A549 (cell line): ENCODE data around the gene MOB3A. TPM values are rescaled to one million over a fixed set of nuclear protein-coding genes. Genes with fewer than 3 reads are reported as not detected.
A peak's percentile ranks its signal among the peaks of the same experiment; 100 is the strongest.
"Not testable (repeated sequence)": the region's sequence is repeated elsewhere in the genome, so short reads cannot be mapped to it uniquely, and the experiment has no call there.

Experiments
- ATAC-seq, 2 experiments: fragments of 200-7000 bp in 1 of 2; fragments of >200 bp in 1 of 2; cut with Nextera tagmentation in 1 of 2; cut with Tn5 transposase in 1 of 2; 3 replicates each; pipeline versions ENCODE4 v1.8.0 to v1.9.1; 2018 to 2020; ENCODE audit warnings: mild to moderate bottlenecking in 1 of 2, moderate library complexity in 1 of 2
- CTCF ChIA-PET: fragments of 300-600 bp; sonication (Branson Sonifier 250); formaldehyde crosslinking; extraction: SDS; loops from one replicate; lab custom pipeline; 2021; ENCODE audit warnings: antibody characterized with exemption, inconsistent platforms; lab: Yijun Ruan, JAX
- POLR2A ChIA-PET: fragments of 350-600 bp; formaldehyde crosslinking; extraction: SDS; loops from one replicate; lab custom pipeline; 2021; ENCODE audit warnings: antibody characterized with exemption, inconsistent platforms; lab: Yijun Ruan, JAX
- DNase-seq, 2 experiments: peaks; one replicate each; pipeline versions ENCODE4 v3.0.0 to v3.0.0-alpha.2; 2011 to 2016; ENCODE audit warnings: low read depth in 1 of 2, low spot score in 1 of 2
- FAIRE-seq: peaks from 2 replicates; lab custom pipeline; 2011; peaks lifted over from hg19 to GRCh38; lab: Jason Lieb, UNC
- H3K27ac ChIP-seq, 2 experiments: fragments of >200 bp; sonication (Bioruptor Twin); formaldehyde crosslinking; 3 replicates each; pipeline ENCODE4 v1.5.1; 2016 to 2017
- H3K4me1 ChIP-seq: fragments of >200 bp; sonication (Bioruptor Twin); formaldehyde crosslinking; 3 replicates; pipeline ENCODE4 v1.6.1; 2016
- H3K4me2 ChIP-seq: fragments of >200 bp; sonication (Bioruptor Twin); formaldehyde crosslinking; 3 replicates; pipeline ENCODE4 v1.6.1; 2016
- H3K4me3 ChIP-seq: fragments of >200 bp; sonication (Bioruptor Twin); formaldehyde crosslinking; 3 replicates; pipeline ENCODE4 v1.5.1; 2016
- H3K9me3 ChIP-seq: fragments of >200 bp; sonication (Bioruptor Twin); formaldehyde crosslinking; 3 replicates; pipeline ENCODE4 v1.6.1; 2016
- BCL3 ChIP-seq: fragments of >200 bp; sonication (Bioruptor Twin); formaldehyde crosslinking; IDR thresholded peaks from 3 replicates; pipeline ENCODE4 v1.6.1; 2016
- BHLHE40 ChIP-seq: IDR thresholded peaks from 2 replicates; pipeline ENCODE4 v1.6.1; 2012; ENCODE audit warnings: low read depth, low read length, inconsistent platforms
- CBX8 ChIP-seq: fragments of 200-600 bp; sonication (generic); IDR thresholded peaks from 2 replicates; pipeline ENCODE4 v1.6.1; 2016
- CEBPB ChIP-seq, 2 experiments: fragments of >200 bp in 1 of 2; sonication (Bioruptor Twin) in 1 of 2; formaldehyde crosslinking in 1 of 2; IDR thresholded peaks; 2 replicates each; pipeline ENCODE4 v1.6.1; 2012 to 2016
- EHMT2 ChIP-seq: fragments of 200-600 bp; sonication (generic); IDR thresholded peaks from 2 replicates; pipeline ENCODE4 v1.6.1; 2016; ENCODE audit warnings: antibody characterized with exemption, low read depth, mild to moderate bottlenecking, moderate library complexity
- ELK1 ChIP-seq: fragments of 150-350 bp; IDR thresholded peaks from 2 replicates; pipeline ENCODE4 v1.6.1; 2014; ENCODE audit warnings: low read depth, mild to moderate bottlenecking, low read length
- FOSL2 ChIP-seq, 2 experiments: fragments of 450-650 bp in 1 of 2; fragments of >200 bp in 1 of 2; sonication (Bioruptor Twin) in 1 of 2; formaldehyde crosslinking; IDR thresholded peaks; 2 replicates each; pipeline versions ENCODE4 v1.5.0 to v1.6.1; 2016 to 2020; ENCODE audit warnings: mild to moderate bottlenecking in 1 of 2, moderate library complexity in 1 of 2
- HDAC2 ChIP-seq: fragments of 200-600 bp; sonication (generic); IDR thresholded peaks from 2 replicates; pipeline ENCODE4 v1.6.1; 2016
- HMGXB4 ChIP-seq: fragments of 250-450 bp; sonication (Bioruptor Pico); IDR thresholded peaks from 2 replicates; pipeline ENCODE4 v1.5.0; 2021; ENCODE audit warnings: mild to moderate bottlenecking, moderate library complexity, borderline replicate concordance
- HOXB5 ChIP-seq: fragments of 250-450 bp; sonication (Bioruptor Pico); IDR thresholded peaks from 2 replicates; pipeline ENCODE4 v1.5.0; 2020; ENCODE audit warnings: mild to moderate bottlenecking, moderate library complexity
- JUNB ChIP-seq: fragments of >200 bp; sonication (Bioruptor Twin); formaldehyde crosslinking; IDR thresholded peaks from 2 replicates; pipeline ENCODE4 v1.6.1; 2016
- KDM1A ChIP-seq: fragments of 200-600 bp; sonication (generic); IDR thresholded peaks from 2 replicates; pipeline ENCODE4 v1.6.1; 2016; ENCODE audit warnings: low read depth, mild to moderate bottlenecking
- MAX ChIP-seq: IDR thresholded peaks from 2 replicates; pipeline ENCODE4 v1.6.1; 2012
- NPAS2 ChIP-seq: fragments of 250-450 bp; sonication (Bioruptor Pico); IDR thresholded peaks from 2 replicates; pipeline ENCODE4 v1.8.0; 2022; ENCODE audit warnings: mild to moderate bottlenecking, moderate library complexity, borderline replicate concordance
- NR3C1 ChIP-seq: fragments of >200 bp; sonication (Bioruptor Twin); formaldehyde crosslinking; IDR thresholded peaks from 3 replicates; pipeline ENCODE4 v1.6.1; 2017
- POLR2A ChIP-seq: IDR thresholded peaks from 2 replicates; pipeline ENCODE4 v1.6.1; 2012; ENCODE audit warnings: mild to moderate bottlenecking, low read length
- RARB ChIP-seq: fragments of 250-450 bp; sonication (Bioruptor Pico); IDR thresholded peaks from 2 replicates; pipeline ENCODE4 v1.8.0; 2021; ENCODE audit warnings: mild to moderate bottlenecking, moderate library complexity
- REST ChIP-seq: fragments of 200-600 bp; sonication (generic); IDR thresholded peaks from 2 replicates; pipeline ENCODE4 v1.6.1; 2016; ENCODE audit warnings: antibody characterized with exemption, mild to moderate bottlenecking, moderate library complexity
- USF2 ChIP-seq: fragments of 450-650 bp; IDR thresholded peaks from 2 replicates; pipeline ENCODE4 v1.6.1; 2014; ENCODE audit warnings: antibody characterized with exemption
- ZFP36 ChIP-seq: fragments of 450-650 bp; IDR thresholded peaks from 2 replicates; pipeline ENCODE4 v1.6.1; 2014; ENCODE audit warnings: borderline replicate concordance; ENCODE audit not compliant: partially characterized antibody
- WGBS: methylation state at CpG from one replicate; pipeline ENCODE4 v1.1.6; 2017; ENCODE audit errors: missing lambda C conversion rate; 5-methylcytosine and 5-hydroxymethylcytosine counted together
- polyA plus RNA-seq, 4 experiments: library from polyadenylated mRNA; depleted of rRNA in 3 of 4; stranded (reverse); fragments of >200 nt; fragmentation: RNase III in 1 of 4; extraction: RNeasy Plus Mini Kit Qiagen cat#74134 plus additional on column Dnase treatment in 1 of 4; gene quantifications; 2 replicates in 3 of 4; 3 replicates in 1 of 4; pipeline ENCODE4 v1.2.3, GENCODE V29; 2011 to 2017

The MOB3A gene
- polyA plus RNA-seq, 2 of the 4 experiments (the other 2 are of a cell fraction), result 9.1 to 10.9 TPM

- H3K9me3 ChIP-seq; H3K4me3 ChIP-seq; POLR2A ChIA-PET; FAIRE-seq; H3K4me1 ChIP-seq; H3K4me2 ChIP-seq; TF ChIP-seq FOSL2 (IDR thresholded peaks at IDR 0.05): not testable (repeated sequence)
- peak; percentile 8; the same call in 1 of the 2 replicates for TF ChIP-seq FOSL2 (CRISPR knock-in tag; IDR thresholded peaks at IDR 0.05)
- peak; percentile 41 to 86; a peak in 3 of 4 replicates for TF ChIP-seq CEBPB (IDR thresholded peaks at IDR 0.05)
- TF ChIP-seq BHLHE40, result peak; percentile 65; the same call in 1 of the 2 replicates
- DNase-seq (peak in 1 of 2 experiments; percentile 26), ATAC-seq (peak; percentile 28 to 30; a peak in 3 of 6 replicates)
- WGBS, result 66% methylated on average over 13 of the region's 13 CpGs
- H3K27ac ChIP-seq, result peak overlapping the region in 1 of 2 experiments; percentile 48; a peak in 1 of 6 replicates
- CTCF ChIA-PET, result interaction anchor here (1.2 to 1.7 kb wide), 5 partner anchors 9 to 157 kb away, joined by 3 to 6 read pairs (median 4); partner anchors contain the start of gene MOB3A
These were observed 9.2 kb downstream of the MOB3A start for GRCh38 chr19:2086695-2087620.

- WGBS, result 89% methylated on average over 24 of the region's 28 CpGs
- Histone ChIP-seq H3K4me1 (peaks cover 8% of the 10 kb centered on the region; the same call in 2 of the 3 replicates), H3K27ac (no peak overlapping the region), H3K4me3 (no peak overlapping the region), H3K9me3 (no peaks in the 10 kb centered on the region), H3K4me2 (no peak overlapping the region)
- TF ChIP-seq KDM1A, result no peak
- no peak for TF ChIP-seq POLR2A
- no peak for TF ChIP-seq USF2
- no peak for TF ChIP-seq FOSL2 (IDR thresholded peaks at IDR 0.05)
- TF ChIP-seq FOSL2 (CRISPR knock-in tag; IDR thresholded peaks at IDR 0.05), result no peak
- no peak for TF ChIP-seq MAX
- TF ChIP-seq NR3C1, result no peak
- TF ChIP-seq CBX8, result no peak
- TF ChIP-seq HMGXB4 (CRISPR knock-in tag), result no peak
- no peak for TF ChIP-seq ZFP36
- ATAC-seq, result no peak
- FAIRE-seq, result no peak
- DNase-seq, result no peak
- CTCF ChIA-PET, result interaction anchor here (0.6 kb wide), 1 partner anchor 65 kb away, joined by 4 read pairs; no protein-coding TSS in a partner anchor
- POLR2A ChIA-PET, result no interaction called here
These were observed 11.0 kb downstream of the MOB3A start for GRCh38 chr19:2084993-2085720.

- no peak overlapping the region for H3K27ac ChIP-seq
- TF ChIP-seq REST (no peak), HDAC2 (no peak), HOXB5 (CRISPR knock-in tag) (no peak), NPAS2 (CRISPR knock-in tag) (no peak), BCL3 (no peak), RARB (CRISPR knock-in tag) (no peak), ELK1 (no peak), JUNB (no peak), EHMT2 (no peak)
These were observed 12.8 kb downstream of the MOB3A start for GRCh38 chr19:2083174-2083854.

More at GRCh38 chr19:2083174-2083854, 12.8 kb downstream of the MOB3A start:
- FAIRE-seq (no peak), ATAC-seq (no peak), DNase-seq (no peak)
- Histone ChIP-seq H3K4me2 (no peak overlapping the region), H3K9me3 (no peaks in the 10 kb centered on the region), H3K4me3 (no peak overlapping the region), H3K4me1 (peaks cover 8% of the 10 kb centered on the region; the same call in 2 of the 3 replicates)
- ChIA-PET POLR2A (no interaction called here), CTCF (interaction anchor here (0.9 to 1.7 kb wide), 3 partner anchors 13 to 154 kb away, joined by 3 to 8 read pairs (median 5); no protein-coding TSS in a partner anchor)
- 95% methylated on average over 12 of the region's 20 CpGs for WGBS
